ENCODE measurements around the gene PLIN5.
A peak's percentile ranks its signal among the peaks of the same experiment; 100 is the strongest.

The PLIN5 gene

DNA sequence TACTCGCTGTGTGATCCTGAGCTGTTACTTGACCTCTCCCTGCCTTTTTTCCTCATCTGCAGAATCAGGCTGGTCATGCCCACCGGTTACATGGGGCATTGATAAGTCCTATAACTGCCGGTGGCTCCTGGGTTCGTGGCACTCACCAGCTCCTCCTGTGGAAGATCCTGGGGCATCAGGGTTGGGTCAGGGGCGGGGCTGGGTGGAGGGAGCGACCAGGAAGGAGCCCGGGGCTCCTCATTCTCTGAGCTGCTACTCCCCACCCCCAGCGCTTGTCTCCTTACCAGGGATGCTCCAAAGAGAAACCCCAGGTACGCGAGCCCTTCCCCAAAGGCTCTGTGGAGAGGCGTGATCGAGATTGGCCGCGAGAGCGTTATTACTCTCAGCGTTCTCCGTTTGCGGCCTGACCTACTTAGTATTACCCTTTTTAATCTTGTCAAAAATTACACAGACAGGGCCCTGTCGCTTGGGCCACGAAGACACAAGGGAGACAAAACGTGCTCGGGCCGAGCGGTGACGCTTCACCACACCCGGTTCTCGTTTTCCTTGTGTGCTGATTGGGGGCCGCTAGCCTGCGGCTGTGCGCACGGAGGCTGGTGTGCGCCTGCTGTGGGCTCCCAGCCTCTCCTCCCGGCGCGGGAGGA lies 52.2 kb downstream of the PLIN5 start:
- no peak for DNase-seq (ENCODE audit: low read depth)
- TF ChIP-seq, protein P1, sequence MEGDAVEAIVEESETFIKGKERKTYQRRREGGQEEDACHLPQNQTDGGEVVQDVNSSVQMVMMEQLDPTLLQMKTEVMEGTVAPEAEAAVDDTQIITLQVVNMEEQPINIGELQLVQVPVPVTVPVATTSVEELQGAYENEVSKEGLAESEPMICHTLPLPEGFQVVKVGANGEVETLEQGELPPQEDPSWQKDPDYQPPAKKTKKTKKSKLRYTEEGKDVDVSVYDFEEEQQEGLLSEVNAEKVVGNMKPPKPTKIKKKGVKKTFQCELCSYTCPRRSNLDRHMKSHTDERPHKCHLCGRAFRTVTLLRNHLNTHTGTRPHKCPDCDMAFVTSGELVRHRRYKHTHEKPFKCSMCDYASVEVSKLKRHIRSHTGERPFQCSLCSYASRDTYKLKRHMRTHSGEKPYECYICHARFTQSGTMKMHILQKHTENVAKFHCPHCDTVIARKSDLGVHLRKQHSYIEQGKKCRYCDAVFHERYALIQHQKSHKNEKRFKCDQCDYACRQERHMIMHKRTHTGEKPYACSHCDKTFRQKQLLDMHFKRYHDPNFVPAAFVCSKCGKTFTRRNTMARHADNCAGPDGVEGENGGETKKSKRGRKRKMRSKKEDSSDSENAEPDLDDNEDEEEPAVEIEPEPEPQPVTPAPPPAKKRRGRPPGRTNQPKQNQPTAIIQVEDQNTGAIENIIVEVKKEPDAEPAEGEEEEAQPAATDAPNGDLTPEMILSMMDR (IDR thresholded peaks at IDR 0.05; ENCODE audit: insufficient read depth, low read depth, low read length, missing control alignments), result no peak
- H3K4me3 ChIP-seq (ENCODE audit: low read depth, low read length), result no peak overlapping the region

DNA sequence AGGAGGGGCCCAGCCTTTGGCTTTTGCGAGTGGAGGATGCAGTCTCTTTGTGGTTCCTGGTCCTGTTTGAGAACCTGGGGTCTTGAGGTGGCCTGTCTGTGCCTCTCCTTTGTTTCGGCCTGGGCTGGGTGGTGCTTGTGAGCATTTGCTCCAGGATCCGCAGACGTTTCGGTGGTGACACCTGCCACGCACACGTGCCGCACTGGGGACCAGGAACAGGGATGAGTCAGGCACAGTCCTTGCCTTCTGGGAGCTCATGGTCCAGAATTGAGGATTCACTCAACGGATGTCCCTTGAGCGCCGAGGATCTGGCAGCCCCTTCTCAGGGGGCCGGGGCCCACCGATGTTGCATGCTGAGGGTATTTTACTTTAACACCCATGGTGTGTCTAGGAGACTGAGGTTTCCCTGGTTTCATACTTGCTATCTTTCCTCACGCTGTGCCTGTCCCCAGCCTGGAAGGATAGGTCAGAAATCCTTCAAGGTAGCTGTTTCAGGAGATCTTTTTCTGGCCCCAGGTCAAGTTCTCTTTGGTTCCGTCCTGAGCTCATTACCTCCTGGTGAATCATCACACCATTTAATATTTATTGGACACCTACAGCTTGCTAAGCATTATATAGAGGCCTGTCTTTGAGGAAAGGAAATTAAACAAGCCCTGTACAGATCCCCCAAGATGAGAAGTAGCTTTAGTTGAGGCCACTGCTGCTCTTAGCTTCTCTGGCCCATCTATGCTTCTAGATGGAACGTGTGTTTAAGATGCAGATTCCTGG lies 57.8 kb downstream of the PLIN5 start:
- no peak for DNase-seq (ENCODE audit: low read depth)
- H3K4me3 ChIP-seq (ENCODE audit: low read depth, low read length), result no peak overlapping the region
- TF ChIP-seq, protein P1 (IDR thresholded peaks at IDR 0.05; ENCODE audit: insufficient read depth, low read depth, low read length, missing control alignments), result no peak

DNA sequence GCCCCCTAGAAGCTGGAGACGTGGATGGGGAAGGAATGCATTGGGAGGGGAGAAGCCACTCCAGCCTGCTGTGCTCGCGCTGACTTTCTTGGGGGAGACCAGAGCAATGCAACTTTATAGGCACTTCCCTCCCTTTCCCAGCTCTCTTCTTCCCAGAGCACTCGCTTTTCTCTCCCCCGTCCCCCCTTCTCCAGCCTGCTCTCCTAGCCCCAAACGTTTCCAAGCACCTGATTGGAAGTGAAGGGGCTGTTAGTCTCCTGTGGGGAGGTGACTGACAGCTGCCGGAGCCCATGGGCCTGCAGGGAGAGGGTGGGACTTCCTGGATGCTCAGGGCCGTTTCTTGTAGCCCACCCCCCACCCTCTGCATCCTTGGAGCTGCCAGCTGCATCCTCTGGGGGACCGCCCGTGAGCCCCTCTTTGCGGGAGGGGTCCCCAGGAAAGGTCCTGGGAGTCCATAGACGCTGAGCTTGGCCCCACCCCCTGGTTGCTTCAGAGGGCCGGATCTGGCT lies 60.5 kb downstream of the PLIN5 start:
- TF ChIP-seq, protein P1 (IDR thresholded peaks at IDR 0.05; ENCODE audit: insufficient read depth, low read depth, low read length, missing control alignments), result no peak
- peak overlapping the region; percentile 91 for H3K4me3 ChIP-seq (ENCODE audit: low read depth, low read length)
- DNase-seq (ENCODE audit: low read depth), result peak; percentile 68

DNA sequence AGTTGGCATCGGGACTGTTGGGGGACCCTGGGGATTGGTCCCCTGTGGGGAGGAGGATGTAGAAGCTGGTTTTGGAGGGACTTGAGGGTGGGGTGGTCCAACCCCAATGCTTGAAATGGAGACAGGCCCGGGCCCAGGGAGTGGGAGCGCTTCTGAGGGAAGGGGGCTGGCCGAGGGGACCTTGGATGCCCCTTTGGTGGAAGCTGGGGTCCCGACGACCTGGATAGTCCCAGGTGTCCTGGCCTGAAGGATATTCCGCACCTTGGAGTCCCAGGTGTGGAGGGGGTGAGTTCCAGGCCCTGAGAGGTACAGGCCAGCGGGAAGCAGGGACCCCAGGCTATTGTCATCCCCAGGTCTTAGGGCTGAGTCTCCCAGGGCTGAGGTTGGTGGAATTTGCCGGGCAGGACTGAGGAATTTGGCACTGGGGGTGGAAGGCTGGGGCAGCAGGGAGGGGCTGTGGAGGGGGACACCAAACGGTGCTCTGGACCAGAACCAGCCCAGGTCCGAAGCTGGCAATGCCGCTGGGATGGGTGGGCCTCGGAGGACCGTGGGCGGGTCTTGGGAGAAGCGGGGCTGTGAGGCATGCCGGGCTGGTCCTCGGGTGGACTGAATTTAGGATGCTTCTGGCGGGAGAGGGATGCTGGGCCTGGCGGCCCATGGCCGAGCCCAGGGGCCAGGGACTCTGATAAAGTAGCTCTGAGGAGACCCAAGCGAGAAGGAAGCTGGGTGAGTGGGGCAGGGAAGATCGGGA lies 61.1 kb downstream of the PLIN5 start:
- H3K4me3 ChIP-seq (ENCODE audit: low read depth, low read length), result peak overlapping the region; percentile 91
- TF ChIP-seq, protein P1 (IDR thresholded peaks at IDR 0.05; ENCODE audit: insufficient read depth, low read depth, low read length, missing control alignments), result no peak
- DNase-seq (ENCODE audit: low read depth), result no peak

DNA sequence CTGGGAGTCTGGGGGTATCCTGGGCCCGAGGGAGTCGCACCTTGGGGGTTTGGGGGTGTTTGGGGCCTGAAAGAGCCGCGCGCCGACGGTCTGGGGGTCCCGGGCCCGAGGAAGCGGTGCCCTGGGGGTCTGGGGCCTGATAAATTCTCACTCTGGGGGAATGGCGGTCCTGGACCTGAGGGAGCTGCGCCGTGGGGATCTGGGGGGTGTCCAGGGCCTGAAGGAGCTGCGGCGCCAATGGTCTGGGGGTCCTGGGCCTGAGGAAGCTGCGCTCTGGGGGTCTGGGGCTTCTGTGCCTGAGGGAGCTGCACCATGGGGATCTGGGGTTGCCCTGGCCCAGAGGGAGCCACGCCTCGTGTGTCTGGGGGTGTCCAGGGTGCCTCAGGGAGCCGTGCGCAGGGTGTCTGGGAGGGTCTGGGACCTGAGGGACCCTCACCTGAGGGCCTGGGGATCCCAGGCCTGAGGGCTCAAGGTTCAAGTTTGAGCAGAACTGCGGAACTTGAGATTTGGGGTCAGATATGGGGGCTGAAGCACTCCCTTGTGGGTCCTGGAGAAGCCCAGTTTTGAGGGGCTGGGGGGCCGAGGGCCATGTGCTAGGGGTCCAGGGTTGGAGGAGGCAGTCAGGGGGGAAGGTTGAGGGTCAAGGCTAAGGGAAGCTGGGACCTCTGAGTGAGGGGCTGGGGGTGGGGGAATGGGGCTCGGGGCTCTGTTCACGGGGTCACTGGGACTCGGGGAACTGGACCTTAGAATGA lies 61.8 kb downstream of the PLIN5 start:
- H3K4me3 ChIP-seq (ENCODE audit: low read depth, low read length), result peak overlapping the region; percentile 91
- DNase-seq (ENCODE audit: low read depth), result no peak
- TF ChIP-seq, protein P1 (IDR thresholded peaks at IDR 0.05; ENCODE audit: insufficient read depth, low read depth, low read length, missing control alignments), result no peak
